ENCODE results near the gene FAM107A. TPM values are rescaled to one million over a fixed set of nuclear protein-coding genes. Genes with fewer than 3 reads are reported as not detected.
A peak's percentile ranks its signal among the peaks of the same experiment; 100 is the strongest.

The FAM107A gene
- total and polyA plus RNA-seq, 9 of the 15 experiments (the other 6 are each of a cell fraction or from before 2014, with no cell fraction given), result 0.07 TPM; not detected in 8

DNA sequence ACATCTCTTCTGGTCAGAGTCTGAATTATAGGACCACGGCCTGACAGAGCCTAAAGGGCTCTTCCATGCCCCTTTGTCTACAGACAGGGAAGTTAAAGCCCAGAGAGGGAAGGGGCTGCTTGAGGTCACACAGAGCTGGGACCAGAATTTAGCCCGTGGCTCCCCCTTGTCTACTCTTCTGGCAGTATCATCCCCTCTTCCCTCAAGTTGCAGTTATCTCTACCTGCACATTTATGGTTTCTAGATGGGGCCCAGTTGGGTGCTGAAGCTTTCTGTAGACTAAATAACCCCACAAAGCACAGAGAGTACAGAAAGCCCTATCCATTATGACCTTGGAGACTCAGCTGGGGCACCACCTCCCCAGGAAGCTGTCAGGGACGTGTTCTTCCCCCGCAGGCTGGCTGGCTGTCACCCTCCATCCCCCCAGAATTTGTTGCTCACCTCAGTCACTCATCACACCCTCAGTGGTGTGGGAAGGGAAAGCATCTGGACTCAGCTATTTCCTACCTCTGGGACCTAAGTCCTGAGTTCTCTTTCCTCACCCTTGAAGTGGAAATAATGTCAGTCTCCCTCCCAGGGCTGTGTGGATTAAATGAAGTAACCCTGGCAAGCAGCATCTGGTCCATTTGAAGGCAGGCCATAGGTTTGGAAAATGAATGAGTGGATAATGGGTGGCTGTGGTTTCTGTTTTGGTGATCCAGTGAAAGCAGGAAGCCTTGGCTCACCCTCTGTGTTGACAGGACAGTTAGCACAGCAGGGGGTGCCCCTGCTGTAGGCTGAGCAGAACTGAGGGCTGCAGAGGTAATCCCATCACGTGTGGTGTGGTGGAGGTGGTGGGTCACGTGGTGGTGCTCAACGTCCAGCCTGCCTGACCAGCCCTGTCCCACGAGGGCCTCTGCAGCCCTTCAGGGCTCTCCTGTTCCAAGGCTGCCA, 56.5 kb downstream of the FAM107A start (continued):
- no peak for TF ChIP-seq TRIM25 (IDR thresholded peaks at IDR 0.05; ENCODE audit: borderline replicate concordance)
- TF ChIP-seq MNT (conservative IDR thresholded peaks at IDR 0.05), result peak; percentile 30 to 55; a peak in 1 of 4 replicates
- no peak for TF ChIP-seq EP400 (IDR thresholded peaks at IDR 0.05)
- TF ChIP-seq, protein P1, sequence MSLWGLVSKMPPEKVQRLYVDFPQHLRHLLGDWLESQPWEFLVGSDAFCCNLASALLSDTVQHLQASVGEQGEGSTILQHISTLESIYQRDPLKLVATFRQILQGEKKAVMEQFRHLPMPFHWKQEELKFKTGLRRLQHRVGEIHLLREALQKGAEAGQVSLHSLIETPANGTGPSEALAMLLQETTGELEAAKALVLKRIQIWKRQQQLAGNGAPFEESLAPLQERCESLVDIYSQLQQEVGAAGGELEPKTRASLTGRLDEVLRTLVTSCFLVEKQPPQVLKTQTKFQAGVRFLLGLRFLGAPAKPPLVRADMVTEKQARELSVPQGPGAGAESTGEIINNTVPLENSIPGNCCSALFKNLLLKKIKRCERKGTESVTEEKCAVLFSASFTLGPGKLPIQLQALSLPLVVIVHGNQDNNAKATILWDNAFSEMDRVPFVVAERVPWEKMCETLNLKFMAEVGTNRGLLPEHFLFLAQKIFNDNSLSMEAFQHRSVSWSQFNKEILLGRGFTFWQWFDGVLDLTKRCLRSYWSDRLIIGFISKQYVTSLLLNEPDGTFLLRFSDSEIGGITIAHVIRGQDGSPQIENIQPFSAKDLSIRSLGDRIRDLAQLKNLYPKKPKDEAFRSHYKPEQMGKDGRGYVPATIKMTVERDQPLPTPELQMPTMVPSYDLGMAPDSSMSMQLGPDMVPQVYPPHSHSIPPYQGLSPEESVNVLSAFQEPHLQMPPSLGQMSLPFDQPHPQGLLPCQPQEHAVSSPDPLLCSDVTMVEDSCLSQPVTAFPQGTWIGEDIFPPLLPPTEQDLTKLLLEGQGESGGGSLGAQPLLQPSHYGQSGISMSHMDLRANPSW (CRISPR knock-in tag; IDR thresholded peaks at IDR 0.05), result no peak
- TF ChIP-seq ZFP36 (IDR thresholded peaks at IDR 0.05; ENCODE audit: low read depth, low read length, partially characterized antibody), result peak; percentile 33
- TF ChIP-seq RHOXF2B (CRISPR knock-in tag; conservative IDR thresholded peaks at IDR 0.05), result no peak
- TF ChIP-seq ZNF253 (CRISPR knock-in tag; conservative IDR thresholded peaks at IDR 0.05), result no peak
- peak; percentile 47 for TF ChIP-seq NCOR1 (IDR thresholded peaks at IDR 0.05)
- TF ChIP-seq L3MBTL2 (IDR thresholded peaks at IDR 0.05), result peak; percentile 93
- peak; percentile 61 for TF ChIP-seq CBFA2T3 (IDR thresholded peaks at IDR 0.05)
- TF ChIP-seq MCM2 (IDR thresholded peaks at IDR 0.05; ENCODE audit: low read depth), result no peak
- no peak for TF ChIP-seq POU5F1 (IDR thresholded peaks at IDR 0.05; ENCODE audit: borderline replicate concordance, low read depth, low read length, partially characterized antibody)
- TF ChIP-seq ZNF354B (CRISPR knock-in tag; IDR thresholded peaks at IDR 0.05), result no peak
- 0 out of 6 replicates have a peak, but pooled peaks of 1 of the 3 experiments have one; percentile 14 for TF ChIP-seq CTCF (IDR thresholded peaks at IDR 0.05 in 2 of 3, conservative IDR thresholded peaks at IDR 0.05 in 1 of 3; ENCODE audit: insufficient read depth in 2 of 3, low read depth in 1 of 3, low read length in 3 of 3)
- peak; percentile 85 for TF ChIP-seq TOE1 (IDR thresholded peaks at IDR 0.05; ENCODE audit: borderline replicate concordance)
- TF ChIP-seq TOE1 (CRISPR knock-in tag; IDR thresholded peaks at IDR 0.05; ENCODE audit: borderline replicate concordance, low read depth), result no peak
- TF ChIP-seq KAT2B (IDR thresholded peaks at IDR 0.05; ENCODE audit: low read depth, low read length), result no peak
- 0 out of 2 replicates have a peak, but pooled peaks have one; percentile 28 for TF ChIP-seq ZNF584 (CRISPR knock-in tag; IDR thresholded peaks at IDR 0.05; ENCODE audit: low read depth)
- no peak for TF ChIP-seq HLTF (IDR thresholded peaks at IDR 0.05)
